COR-L47 (cell line): Measurements from ENCODE around the gene TRNP1.
"Not testable (repeated sequence)": the region's sequence is repeated elsewhere in the genome, so short reads cannot be mapped to it uniquely, and the experiment has no call there.

Experiments used
- DNase-seq: peaks from one replicate; lab custom pipeline; 2025; lab: John Stamatoyannopoulos, UW

TRNP1 gene

DNA sequence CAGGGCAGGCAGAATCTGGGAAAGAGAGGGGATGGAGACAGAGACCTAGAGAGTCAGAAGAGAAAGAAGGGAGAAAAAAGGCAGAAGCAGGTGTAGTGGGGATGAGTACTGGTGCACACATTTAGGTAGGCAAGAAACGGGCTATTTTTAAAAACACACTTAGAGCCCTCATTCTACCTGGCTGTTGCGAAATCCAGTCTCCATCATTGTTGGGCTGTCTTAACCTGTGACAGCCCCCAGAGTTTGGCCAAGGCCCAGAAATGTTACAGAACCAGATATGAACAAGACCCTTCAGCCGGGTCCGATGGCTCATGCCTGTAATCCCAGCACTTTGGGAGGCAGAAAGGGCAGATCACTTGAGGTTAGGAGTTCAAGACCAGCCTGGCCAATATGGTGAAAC lies 20.7 kb upstream of the TRNP1 start:
- DNase-seq, result no peak

DNA sequence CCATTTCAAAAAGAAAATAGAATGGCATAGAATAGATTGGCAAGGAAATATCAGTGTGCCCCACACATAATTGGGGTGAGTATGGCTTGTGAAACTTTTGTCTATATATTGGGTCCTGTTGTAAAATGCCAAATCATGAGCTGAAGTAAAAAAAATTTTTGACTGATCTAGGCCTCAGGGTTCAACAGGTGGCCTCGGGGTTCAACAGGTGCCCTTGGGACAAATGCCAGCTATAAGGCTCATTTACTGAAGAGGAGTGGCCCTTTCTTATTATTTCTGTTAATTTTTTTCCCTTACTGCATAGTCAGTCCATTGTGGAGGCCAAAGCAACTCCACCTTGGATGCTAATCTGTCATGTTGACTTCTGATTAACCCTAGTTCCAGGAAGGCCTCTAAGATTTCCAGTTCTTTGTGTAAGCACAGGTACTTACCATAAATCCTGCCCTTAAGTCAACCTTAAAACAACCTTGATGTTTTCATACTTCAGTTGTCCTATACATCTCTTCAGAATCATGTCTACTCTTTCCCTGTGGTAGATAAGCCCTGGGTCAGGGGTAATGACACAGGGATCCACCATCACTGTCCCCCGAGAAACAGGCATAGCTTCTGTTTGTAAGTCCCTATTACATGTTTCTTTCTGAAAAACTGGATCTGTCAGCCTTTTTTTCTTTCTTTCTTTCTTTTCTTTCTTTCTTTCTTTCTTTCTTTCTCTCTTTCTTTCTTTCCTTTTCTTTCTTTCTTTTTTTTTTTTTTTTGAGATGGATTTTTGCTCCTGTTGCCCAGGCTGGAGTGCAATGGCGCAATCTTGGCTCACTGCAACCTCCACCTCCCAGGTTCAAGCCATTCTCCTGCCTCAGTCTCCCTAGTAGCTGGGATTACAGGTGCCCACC lies 16.6 kb upstream of the TRNP1 start:
- DNase-seq, result no peak

DNA sequence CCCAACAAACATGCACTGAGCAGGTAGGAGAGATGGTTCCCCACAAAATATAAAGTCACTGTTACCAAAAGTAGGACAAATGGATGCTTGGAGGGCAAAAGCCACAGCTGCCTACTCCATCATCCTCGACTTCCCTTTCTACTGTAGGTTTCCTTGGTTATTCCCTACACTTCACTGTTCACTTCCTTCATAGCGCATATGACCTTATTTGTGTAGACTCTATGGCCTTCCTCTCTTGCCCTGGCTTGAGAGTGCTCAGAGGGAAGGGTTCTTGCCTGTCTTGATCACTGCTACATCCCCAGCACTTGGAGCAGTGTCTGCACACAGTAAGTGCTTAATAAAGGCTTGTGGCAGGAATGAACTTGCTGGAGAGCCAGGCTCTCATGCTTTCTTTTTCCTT lies 14.6 kb upstream of the TRNP1 start:
- no peak for DNase-seq

GRCh38 chr1:26981146-26981846 lies 12.2 kb upstream of the TRNP1 start:
- DNase-seq, result no peak

GRCh38 chr1:26983863-26984262 lies 9.6 kb upstream of the TRNP1 start:
- no peak for DNase-seq

- no peak for DNase-seq
Measured at GRCh38 chr1:26984291-26984690, 9.2 kb upstream of the TRNP1 start.

GRCh38 chr1:26986658-26987057 lies 6.8 kb upstream of the TRNP1 start:
- no peak for DNase-seq

DNA sequence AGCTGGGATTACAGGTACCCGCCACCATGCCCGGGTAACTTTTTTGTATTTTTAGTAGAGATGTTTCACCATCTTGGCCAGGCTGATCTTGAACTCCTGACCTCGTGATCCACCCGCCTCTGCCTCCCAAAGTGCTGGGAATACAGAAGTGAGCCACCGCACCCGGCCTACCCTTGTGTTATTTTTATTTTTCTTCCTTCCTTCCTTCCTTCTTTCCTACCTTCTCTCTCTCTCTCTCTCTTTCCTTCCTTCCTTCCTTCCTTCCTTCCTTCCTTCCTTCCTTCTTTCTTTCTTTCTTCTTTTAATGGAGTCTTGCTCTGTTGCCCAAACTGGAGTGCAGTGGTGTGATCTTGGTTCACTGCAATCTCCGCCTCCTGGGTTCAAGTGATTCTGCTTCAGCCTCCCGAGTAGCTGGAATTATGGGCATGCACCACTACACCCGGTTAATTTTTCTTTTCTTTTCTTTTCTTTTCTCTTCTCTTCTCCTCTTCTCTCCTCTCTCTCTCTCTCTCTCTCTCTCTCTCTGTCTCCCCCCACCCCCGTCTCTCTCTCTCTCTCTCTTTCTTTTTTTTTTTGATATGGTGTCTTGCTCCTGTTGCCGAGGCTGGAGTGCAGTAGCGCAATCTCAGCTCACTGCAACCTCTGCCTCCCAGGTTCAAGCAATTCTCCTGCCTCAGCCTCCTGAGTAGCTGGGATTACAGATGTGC lies 3.9 kb upstream of the TRNP1 start:
- not testable (repeated sequence) for DNase-seq

DNA sequence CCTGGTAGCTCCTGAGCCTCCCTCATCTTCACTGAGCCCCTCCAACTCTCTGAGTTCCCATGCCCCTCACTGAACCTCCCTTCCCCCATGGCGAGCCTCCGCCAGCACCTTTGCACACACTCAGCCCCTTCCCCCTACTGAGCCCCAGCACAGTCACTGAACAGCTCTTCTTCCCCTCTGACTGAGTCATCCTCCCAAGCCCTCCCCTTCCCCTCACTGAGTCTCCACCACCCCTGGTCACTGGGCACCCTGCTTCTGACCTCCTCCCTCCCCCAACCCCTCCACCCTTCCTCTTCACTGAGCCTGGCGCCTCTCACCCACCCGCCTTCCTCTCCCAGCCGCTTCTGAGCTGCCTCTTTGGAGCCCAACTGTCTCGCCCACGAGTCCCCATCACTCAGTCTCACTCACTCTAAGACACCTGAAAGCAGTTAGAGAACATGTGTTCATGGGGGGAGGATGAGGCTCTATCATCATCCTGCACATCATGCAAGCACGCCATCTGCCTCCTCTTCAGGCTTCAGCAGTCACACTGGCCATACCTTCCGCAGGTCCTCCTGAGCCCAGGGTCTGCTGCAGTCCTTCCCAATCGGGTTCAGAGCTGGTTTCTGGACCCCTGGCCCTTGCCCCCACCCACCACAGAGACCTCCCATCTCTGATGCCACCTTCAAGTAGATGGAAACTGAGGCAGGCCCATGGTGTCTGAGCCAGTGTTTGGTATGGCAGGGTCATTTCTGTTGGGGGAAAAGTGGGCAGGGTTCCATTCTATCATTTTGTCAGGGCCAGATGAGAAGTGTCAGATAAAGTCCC lies 2.0 kb upstream of the TRNP1 start:
- no peak for DNase-seq

DNA sequence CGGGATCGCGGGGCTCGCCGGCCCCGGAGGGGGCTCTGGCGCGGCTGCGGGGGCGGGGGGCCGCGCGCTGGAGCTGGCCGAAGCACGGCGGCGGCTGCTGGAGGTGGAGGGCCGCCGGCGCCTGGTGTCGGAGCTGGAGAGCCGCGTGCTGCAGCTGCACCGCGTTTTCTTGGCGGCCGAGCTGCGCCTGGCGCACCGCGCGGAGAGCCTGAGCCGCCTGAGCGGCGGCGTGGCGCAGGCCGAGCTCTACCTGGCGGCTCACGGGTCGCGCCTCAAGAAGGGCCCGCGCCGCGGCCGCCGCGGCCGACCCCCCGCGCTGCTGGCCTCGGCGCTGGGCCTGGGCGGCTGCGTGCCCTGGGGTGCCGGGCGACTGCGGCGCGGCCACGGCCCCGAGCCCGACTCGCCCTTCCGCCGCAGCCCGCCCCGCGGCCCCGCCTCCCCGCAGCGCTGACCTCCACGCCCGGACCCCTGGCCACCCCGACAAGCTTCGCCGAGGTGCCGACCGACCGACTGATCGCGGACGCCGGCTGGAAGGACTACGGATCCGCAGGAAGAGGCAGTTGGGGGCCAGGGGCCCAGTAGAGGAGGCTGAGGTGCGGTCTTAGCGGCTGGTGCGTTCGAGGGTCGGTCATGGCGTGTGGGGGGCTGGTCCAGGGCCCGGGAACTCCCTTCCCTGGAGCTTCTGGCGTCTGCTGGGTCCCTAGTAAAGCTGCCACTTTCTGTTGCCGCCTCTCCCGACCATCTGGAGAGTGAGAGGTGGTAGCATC lies 711 bp downstream of the TRNP1 start:
- DNase-seq, result no peak

GRCh38 chr1:26994787-26995517 lies 1.5 kb downstream of the TRNP1 start:
- no peak for DNase-seq

DNA sequence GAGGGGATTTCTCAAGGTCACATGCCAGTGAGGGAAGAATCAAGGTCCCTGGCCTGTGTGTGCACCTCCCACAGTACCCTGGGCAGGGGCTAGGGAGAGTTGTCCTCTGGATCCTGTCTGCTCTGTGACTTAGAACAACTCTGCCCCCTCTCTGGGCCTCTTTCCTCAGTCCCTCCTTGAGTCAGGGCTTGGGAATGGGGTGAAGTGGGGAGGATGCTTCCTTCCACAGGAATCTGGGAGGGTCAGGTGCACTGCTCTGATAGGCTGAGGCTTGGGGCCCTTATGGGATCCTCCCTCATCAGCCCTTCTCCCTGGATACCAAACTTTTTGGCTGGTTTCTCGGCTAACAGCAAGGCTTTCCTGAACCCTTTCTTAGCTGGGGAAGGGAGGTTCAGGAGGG lies 2.5 kb downstream of the TRNP1 start:
- DNase-seq, result no peak

DNA sequence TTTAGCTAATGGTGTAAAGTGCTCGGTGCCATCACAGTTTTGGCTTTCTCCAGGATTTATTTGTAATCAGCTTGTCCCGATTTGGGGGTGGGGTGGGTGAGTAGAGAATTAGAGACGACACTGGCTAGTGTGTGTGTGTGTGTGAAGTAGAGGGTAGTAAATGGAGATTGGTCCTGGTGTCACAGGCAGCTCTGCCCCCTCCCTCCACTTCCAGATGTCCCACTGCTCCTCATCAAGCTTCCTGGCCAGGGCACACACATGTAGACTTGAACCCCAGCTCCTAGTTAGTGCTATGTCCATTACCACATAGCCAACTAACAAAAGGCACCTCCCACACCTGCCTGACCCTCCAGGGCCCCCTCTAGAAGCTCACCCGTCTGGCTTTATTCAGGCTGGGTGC lies 3.2 kb downstream of the TRNP1 start:
- no peak for DNase-seq

DNA sequence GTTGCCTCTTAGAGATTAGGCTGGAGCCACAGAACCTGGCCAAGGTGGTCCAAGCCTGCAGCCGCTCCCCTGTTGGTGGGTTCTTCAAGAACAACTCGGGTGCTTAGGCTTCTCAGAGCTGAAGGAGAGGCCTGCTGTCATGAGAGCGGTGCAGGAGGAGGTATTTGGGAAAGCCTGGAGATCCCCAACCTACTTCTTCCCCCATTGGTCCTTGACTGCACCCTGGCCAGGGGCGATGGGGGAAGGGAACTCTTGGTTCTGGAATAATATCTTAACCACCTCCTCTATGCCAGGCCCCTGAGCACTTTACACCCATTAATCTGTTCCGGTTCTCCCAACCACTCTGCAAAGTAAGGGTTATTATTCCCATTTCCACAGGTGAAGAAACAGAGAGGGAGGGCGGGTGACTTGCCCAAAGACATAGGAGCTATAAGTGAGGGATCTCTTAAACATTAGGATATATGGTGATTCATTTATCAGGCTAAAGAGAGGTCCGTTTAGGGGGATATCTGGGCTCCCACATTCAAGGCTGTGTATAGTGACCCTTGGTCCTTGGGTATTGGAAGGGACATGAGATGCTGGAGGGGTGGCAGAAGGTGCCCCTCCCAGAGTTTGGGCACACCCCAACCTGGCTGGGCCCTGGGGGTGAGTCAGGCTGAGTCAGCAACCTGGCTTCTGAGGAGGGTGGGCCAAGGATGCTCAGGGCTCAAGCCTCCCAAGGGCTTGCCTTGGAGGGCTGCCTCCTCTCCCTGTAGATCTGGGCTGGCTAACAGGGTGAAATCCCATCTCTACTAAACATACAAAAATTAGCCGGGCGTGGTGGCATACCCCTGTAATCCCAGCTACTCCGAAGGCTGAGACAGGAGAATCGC lies 5.2 kb downstream of the TRNP1 start:
- DNase-seq, result no peak

- DNase-seq, result no peak
Measured at GRCh38 chr1:26999440-26999987, 6.0 kb downstream of the TRNP1 start.

GRCh38 chr1:27000090-27000816 lies 6.8 kb downstream of the TRNP1 start:
- no peak for DNase-seq

DNA sequence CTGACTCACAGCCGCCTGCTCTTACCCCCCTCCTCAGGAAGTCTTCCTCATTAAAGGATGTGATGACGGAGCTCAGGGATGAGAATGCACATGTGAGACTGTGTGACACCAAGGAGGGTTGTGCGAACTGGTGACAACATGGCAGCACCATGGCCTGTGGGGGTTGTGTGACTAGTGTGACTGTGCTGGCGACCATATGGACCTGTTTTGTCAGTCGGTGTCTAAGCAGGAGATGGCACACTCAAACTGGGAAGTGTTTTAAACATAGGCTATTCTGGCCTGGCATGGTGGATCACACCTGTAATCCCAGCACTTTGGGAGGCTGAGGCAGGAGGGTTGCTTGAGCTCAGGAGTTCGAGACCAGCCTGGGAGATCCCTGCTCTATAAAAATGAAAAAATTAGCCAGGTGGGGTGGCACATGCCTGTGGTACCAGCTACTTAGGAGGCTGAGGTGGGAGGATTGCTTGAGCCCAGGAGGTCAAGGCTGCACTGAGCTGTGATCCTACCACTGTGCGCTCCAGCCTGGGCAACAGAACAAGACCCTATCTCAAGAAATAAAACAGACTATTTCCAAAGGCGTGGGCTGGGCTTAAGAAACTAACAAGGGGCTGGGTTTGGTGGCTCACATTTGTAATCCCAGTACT lies 7.4 kb downstream of the TRNP1 start:
- DNase-seq, result no peak
